Pulmonary artery endothelial cell (primary cell): ENCODE data around the gene CDC42EP3. TPM values are rescaled to one million over a fixed set of nuclear protein-coding genes. Genes with fewer than 3 reads are reported as not detected.

ENCODE experiments used
- DNase-seq: peaks from one replicate; pipeline ENCODE4 v3.0.0-alpha.2; 2011; ENCODE audit warnings: low read depth, low spot score
- total RNA-seq: library from RNA; depleted of rRNA; stranded (reverse); fragments of >200 nt; gene quantifications from 2 replicates; pipeline ENCODE4 v1.2.3, GENCODE V29; 2014

Gene CDC42EP3
- total RNA-seq, 1 donor from 2014 or later = 35.3 TPM

GRCh38 chr2:37637190-37637860, 34.1 kb downstream of the CDC42EP3 start:
- no peak for DNase-seq

GRCh38 chr2:37636381-37637066, 34.9 kb downstream of the CDC42EP3 start:
- no peak for DNase-seq

- peak; percentile 64 for DNase-seq
Measured at GRCh38 chr2:37635504-37636380, 35.7 kb downstream of the CDC42EP3 start.

GRCh38 chr2:37634914-37635503, 36.4 kb downstream of the CDC42EP3 start:
- DNase-seq = no peak

GRCh38 chr2:37633845-37634244, 37.6 kb downstream of the CDC42EP3 start:
- DNase-seq = no peak

GRCh38 chr2:37633234-37633633, 38.2 kb downstream of the CDC42EP3 start:
- DNase-seq = no peak

GRCh38 chr2:37632310-37632709, 39.1 kb downstream of the CDC42EP3 start:
- DNase-seq = no peak

- no peak for DNase-seq
Measured at GRCh38 chr2:37631698-37632097, 39.7 kb downstream of the CDC42EP3 start.

- DNase-seq = no peak
Measured at GRCh38 chr2:37631292-37631691, 40.1 kb downstream of the CDC42EP3 start.

- DNase-seq = no peak
Measured at GRCh38 chr2:37630776-37631175, 40.7 kb downstream of the CDC42EP3 start.

GRCh38 chr2:37630301-37630700, 41.1 kb downstream of the CDC42EP3 start:
- no peak for DNase-seq

GRCh38 chr2:37629529-37629928, 41.9 kb downstream of the CDC42EP3 start:
- DNase-seq = no peak

- DNase-seq = no peak
Measured at GRCh38 chr2:37627710-37628109, 43.7 kb downstream of the CDC42EP3 start.

- DNase-seq = no peak
Measured at GRCh38 chr2:37625796-37626571, 45.5 kb downstream of the CDC42EP3 start.

- DNase-seq = no peak
Measured at GRCh38 chr2:37625156-37625555, 46.3 kb downstream of the CDC42EP3 start.

- no peak for DNase-seq
Measured at GRCh38 chr2:37623971-37624900, 47.2 kb downstream of the CDC42EP3 start.

- no peak for DNase-seq
Measured at GRCh38 chr2:37623406-37623805, 48.0 kb downstream of the CDC42EP3 start.

GRCh38 chr2:37622450-37623100, 48.9 kb downstream of the CDC42EP3 start:
- no peak for DNase-seq

- DNase-seq = no peak
Measured at GRCh38 chr2:37621199-37621598, 50.2 kb downstream of the CDC42EP3 start.
